WERI-Rb-1 (cell line): Measurements from ENCODE around the gene HS3ST1.

Source experiments
- DNase-seq: peaks from one replicate; pipeline ENCODE4 v3.0.0-alpha.2; 2020
- H3K27ac ChIP-seq: fragments of 250-450 bp; sonication (Bioruptor Pico); 2 replicates; pipeline ENCODE4 v1.5.1; 2020; ENCODE audit warnings: mild to moderate bottlenecking, moderate library complexity
- H3K27me3 ChIP-seq: fragments of 250-450 bp; sonication (Bioruptor Pico); 2 replicates; pipeline ENCODE4 v1.5.1; 2021; ENCODE audit warnings: mild to moderate bottlenecking, low read depth, moderate library complexity; ENCODE audit not compliant: insufficient read depth, severe bottlenecking
- H3K36me3 ChIP-seq: fragments of 250-450 bp; sonication (Bioruptor Pico); 2 replicates; pipeline ENCODE4 v1.5.1; 2020; ENCODE audit warnings: mild to moderate bottlenecking, moderate library complexity
- H3K4me3 ChIP-seq: 2 replicates; pipeline ENCODE4 v1.5.1; 2011; ENCODE audit warnings: low read depth, mild to moderate bottlenecking, control low read depth, low read length
- H3K9me3 ChIP-seq: fragments of 250-450 bp; sonication (Bioruptor Pico); 2 replicates; pipeline ENCODE4 v1.5.1; 2021; ENCODE audit warnings: mild to moderate bottlenecking, moderate library complexity; ENCODE audit not compliant: severe bottlenecking
- CTCF ChIP-seq: IDR thresholded peaks from 2 replicates; pipeline ENCODE4 v1.5.1; 2011; ENCODE audit warnings: low read depth, mild to moderate bottlenecking, control low read depth, inconsistent platforms, low read length

HS3ST1 gene

DNA sequence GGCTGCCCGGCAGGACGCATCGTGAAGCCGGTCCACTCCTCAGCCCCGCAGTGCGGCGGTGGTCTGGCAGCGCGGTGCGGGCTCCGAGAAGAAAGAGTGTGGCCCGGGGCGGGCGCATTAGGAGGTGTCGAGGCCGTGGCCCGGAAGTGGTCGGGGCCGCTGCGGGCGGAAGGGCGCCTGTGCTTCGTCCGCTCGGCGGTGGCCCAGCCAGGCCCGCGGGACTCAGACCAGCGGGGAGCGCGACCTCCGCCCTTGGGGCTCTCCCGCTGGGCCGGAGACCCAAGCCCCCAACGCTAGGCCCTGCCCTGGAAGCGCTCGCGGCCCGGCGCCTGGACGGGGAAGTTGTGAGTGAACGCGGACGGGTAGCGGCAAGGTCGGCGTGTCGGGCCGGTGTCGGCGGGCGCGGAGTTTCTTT lies 60.0 kb downstream of the HS3ST1 start:
- H3K36me3 ChIP-seq = no peaks in the 10 kb centered on the region
- no peaks in the 10 kb centered on the region for H3K27me3 ChIP-seq
- no peak for DNase-seq
- no peak for TF ChIP-seq CTCF
- no peak overlapping the region for H3K4me3 ChIP-seq
- H3K27ac ChIP-seq = no peak overlapping the region
- H3K9me3 ChIP-seq = no peaks in the 10 kb centered on the region

DNA sequence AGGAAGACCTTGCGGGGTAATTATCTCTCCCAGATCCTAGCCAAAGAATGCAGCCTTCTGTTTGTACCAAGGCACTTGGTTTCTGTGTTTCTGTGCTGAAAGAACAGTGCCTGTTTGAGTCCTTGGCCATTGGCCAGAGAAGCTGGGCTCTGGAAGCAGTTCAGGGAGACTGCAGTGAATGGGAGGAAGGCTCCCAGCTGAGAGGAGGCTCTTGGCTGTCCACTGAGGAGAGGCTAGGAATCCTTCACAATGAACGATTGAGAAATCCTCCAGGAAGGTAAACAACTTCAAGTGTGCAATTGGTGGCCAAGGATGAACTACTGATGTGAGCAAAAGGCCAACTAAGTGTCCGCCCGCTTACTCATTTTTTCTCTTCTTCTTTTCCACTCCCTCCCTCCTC lies 61.3 kb downstream of the HS3ST1 start:
- no peak for DNase-seq

DNA sequence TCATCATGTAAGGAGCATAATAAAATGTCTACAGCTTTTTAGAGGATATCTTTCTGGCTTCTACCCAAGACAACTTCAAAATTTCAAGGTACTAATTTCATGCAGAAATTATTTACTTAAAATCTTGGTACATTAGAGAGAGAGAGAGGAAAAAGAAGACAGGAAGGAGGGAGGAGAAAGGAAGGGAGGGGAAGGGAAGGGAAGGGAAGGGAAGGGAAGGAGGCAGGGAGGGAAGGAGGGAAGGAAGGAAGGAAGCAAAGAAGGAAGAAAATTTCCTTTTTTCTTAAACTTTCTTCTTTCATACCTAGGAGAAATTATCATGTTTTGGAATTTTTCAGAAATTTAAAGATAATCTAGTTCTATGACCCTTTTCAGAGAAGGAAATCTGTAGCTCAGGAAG lies 61.8 kb downstream of the HS3ST1 start:
- no peak overlapping the region for H3K4me3 ChIP-seq
- H3K9me3 ChIP-seq = no peaks in the 10 kb centered on the region
- H3K27ac ChIP-seq = no peak overlapping the region
- H3K36me3 ChIP-seq = no peaks in the 10 kb centered on the region
- H3K27me3 ChIP-seq = no peaks in the 10 kb centered on the region
- DNase-seq = no peak
- TF ChIP-seq CTCF = no peak

More for the DNA sequence above, 61.3 kb downstream of the HS3ST1 start:
- Histone ChIP-seq H3K9me3 (no peaks in the 10 kb centered on the region), H3K27ac (no peak overlapping the region), H3K4me3 (no peak overlapping the region), H3K36me3 (no peaks in the 10 kb centered on the region), H3K27me3 (no peaks in the 10 kb centered on the region)
- no peak for TF ChIP-seq CTCF

DNA sequence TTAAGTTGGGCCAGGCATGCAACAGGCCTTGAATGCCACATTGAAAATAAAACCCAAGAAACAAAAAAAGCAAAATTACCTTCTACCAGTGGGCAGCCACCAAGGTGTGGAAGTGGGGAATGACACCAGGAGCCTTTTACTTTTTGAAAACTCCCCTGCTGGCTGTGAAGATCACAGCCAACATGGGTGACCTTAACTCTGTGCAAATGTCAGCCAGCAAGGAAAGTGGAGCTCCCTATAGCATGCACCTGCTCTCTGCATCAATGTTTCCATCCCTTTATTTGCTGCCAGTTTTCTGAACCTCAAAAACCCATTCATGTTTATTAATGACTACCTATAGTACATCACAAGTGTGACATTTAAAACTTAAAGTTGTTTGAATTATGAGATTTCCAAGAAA lies 63.7 kb downstream of the HS3ST1 start:
- TF ChIP-seq CTCF = no peak
- H3K36me3 ChIP-seq = no peaks in the 10 kb centered on the region
- no peak for DNase-seq
- no peak overlapping the region for H3K27ac ChIP-seq
- H3K9me3 ChIP-seq = no peaks in the 10 kb centered on the region
- no peaks in the 10 kb centered on the region for H3K27me3 ChIP-seq
- H3K4me3 ChIP-seq = no peak overlapping the region

DNA sequence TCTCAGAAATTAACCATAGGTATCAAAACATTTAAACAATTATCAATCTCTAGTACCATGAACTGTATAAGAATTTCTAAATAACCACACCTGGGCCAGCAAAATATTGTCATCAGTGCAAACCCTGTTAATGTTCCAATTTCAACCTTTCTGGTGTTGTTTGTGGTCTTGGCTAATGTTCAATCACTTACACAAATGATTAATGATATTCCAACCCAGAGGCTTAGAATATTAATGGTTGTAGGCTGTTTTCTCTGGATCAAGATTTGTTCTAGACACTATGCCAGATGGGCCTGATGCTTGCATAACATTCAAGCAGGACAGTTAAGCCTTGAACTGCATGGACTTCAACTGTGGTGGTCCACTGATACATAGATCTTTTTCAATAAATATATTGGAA lies 69.1 kb downstream of the HS3ST1 start:
- DNase-seq = no peak
- Histone ChIP-seq H3K4me3 (no peak overlapping the region), H3K27ac (no peak overlapping the region), H3K9me3 (no peaks in the 10 kb centered on the region), H3K27me3 (no peaks in the 10 kb centered on the region), H3K36me3 (no peaks in the 10 kb centered on the region)
- no peak for TF ChIP-seq CTCF

- Histone ChIP-seq H3K27ac (no peak overlapping the region), H3K36me3 (no peaks in the 10 kb centered on the region), H3K9me3 (no peaks in the 10 kb centered on the region), H3K27me3 (no peaks in the 10 kb centered on the region), H3K4me3 (no peak overlapping the region)
- no peak for DNase-seq
- TF ChIP-seq CTCF = no peak
Observed at GRCh38 chr4:11355226-11355625, 73.5 kb downstream of the HS3ST1 start.
